ENCODE data around the gene C4BPA. TPM values are rescaled to one million over a fixed set of nuclear protein-coding genes. Genes with fewer than 3 reads are reported as not detected.

Gene C4BPA
- total RNA-seq: 1,000 to 10,000 TPM in 1 of 2 donors, 10 to 100 TPM in 1; 49.5 to 1,492 TPM
- polyA plus RNA-seq: 1,000 to 10,000 TPM in 1 of 2 donors, 100 to 1,000 TPM in 1; 896 to 1,527 TPM

DNA sequence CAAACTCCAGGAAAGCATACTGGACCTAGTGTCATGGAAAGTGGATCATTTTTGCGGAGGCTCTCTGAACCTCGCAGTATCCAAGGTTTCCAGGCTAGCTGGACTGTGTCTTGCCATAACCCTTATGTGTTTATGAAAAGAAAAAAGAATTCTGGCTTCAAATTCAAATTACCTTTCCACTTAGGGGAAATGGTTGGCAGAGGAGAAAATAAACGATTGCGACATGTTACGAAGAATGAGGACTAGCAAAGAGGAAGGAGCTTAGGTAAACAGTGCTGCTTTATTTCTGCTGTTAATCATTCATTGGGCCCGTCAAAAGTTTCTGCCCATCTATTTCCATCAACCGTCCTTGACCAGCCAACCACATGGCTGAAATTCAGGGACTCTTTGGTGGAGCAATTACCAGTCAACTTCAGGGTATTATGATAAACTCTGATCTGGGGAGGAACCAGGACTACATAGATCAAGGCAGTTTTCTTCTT is at the start of gene C4BPA:
TSS of gene C4BPA (plus strand) at position 342 of the 482 bp plus-strand sequence. CDS start 8,793 bp downstream, outside the sequence.
- peak; percentile 74 to 95 for TF ChIP-seq RXRA (IDR thresholded peaks at IDR 0.05)
- TF ChIP-seq, protein P1, sequence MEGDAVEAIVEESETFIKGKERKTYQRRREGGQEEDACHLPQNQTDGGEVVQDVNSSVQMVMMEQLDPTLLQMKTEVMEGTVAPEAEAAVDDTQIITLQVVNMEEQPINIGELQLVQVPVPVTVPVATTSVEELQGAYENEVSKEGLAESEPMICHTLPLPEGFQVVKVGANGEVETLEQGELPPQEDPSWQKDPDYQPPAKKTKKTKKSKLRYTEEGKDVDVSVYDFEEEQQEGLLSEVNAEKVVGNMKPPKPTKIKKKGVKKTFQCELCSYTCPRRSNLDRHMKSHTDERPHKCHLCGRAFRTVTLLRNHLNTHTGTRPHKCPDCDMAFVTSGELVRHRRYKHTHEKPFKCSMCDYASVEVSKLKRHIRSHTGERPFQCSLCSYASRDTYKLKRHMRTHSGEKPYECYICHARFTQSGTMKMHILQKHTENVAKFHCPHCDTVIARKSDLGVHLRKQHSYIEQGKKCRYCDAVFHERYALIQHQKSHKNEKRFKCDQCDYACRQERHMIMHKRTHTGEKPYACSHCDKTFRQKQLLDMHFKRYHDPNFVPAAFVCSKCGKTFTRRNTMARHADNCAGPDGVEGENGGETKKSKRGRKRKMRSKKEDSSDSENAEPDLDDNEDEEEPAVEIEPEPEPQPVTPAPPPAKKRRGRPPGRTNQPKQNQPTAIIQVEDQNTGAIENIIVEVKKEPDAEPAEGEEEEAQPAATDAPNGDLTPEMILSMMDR (IDR thresholded peaks at IDR 0.05; ENCODE audit: low read depth, low read length, missing input control): no peak
- peak; percentile 42 for TF ChIP-seq RAD21 (IDR thresholded peaks at IDR 0.05)
- TF ChIP-seq HNF4G (IDR thresholded peaks at IDR 0.05): peak; percentile 10
- no peak for TF ChIP-seq NR2F2 (IDR thresholded peaks at IDR 0.05)
- TF ChIP-seq, protein P2, sequence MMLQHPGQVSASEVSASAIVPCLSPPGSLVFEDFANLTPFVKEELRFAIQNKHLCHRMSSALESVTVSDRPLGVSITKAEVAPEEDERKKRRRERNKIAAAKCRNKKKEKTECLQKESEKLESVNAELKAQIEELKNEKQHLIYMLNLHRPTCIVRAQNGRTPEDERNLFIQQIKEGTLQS (IDR thresholded peaks at IDR 0.05): peak; percentile 70
- TF ChIP-seq GABPA (IDR thresholded peaks at IDR 0.05 in 1 of 2, conservative IDR thresholded peaks at IDR 0.05 in 1 of 2): no peak
- TF ChIP-seq TAF1 (conservative IDR thresholded peaks at IDR 0.05): peak; percentile 95
- TF ChIP-seq, protein P3, sequence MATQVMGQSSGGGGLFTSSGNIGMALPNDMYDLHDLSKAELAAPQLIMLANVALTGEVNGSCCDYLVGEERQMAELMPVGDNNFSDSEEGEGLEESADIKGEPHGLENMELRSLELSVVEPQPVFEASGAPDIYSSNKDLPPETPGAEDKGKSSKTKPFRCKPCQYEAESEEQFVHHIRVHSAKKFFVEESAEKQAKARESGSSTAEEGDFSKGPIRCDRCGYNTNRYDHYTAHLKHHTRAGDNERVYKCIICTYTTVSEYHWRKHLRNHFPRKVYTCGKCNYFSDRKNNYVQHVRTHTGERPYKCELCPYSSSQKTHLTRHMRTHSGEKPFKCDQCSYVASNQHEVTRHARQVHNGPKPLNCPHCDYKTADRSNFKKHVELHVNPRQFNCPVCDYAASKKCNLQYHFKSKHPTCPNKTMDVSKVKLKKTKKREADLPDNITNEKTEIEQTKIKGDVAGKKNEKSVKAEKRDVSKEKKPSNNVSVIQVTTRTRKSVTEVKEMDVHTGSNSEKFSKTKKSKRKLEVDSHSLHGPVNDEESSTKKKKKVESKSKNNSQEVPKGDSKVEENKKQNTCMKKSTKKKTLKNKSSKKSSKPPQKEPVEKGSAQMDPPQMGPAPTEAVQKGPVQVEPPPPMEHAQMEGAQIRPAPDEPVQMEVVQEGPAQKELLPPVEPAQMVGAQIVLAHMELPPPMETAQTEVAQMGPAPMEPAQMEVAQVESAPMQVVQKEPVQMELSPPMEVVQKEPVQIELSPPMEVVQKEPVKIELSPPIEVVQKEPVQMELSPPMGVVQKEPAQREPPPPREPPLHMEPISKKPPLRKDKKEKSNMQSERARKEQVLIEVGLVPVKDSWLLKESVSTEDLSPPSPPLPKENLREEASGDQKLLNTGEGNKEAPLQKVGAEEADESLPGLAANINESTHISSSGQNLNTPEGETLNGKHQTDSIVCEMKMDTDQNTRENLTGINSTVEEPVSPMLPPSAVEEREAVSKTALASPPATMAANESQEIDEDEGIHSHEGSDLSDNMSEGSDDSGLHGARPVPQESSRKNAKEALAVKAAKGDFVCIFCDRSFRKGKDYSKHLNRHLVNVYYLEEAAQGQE (IDR thresholded peaks at IDR 0.05): peak; percentile 90
- TF ChIP-seq, protein P4, sequence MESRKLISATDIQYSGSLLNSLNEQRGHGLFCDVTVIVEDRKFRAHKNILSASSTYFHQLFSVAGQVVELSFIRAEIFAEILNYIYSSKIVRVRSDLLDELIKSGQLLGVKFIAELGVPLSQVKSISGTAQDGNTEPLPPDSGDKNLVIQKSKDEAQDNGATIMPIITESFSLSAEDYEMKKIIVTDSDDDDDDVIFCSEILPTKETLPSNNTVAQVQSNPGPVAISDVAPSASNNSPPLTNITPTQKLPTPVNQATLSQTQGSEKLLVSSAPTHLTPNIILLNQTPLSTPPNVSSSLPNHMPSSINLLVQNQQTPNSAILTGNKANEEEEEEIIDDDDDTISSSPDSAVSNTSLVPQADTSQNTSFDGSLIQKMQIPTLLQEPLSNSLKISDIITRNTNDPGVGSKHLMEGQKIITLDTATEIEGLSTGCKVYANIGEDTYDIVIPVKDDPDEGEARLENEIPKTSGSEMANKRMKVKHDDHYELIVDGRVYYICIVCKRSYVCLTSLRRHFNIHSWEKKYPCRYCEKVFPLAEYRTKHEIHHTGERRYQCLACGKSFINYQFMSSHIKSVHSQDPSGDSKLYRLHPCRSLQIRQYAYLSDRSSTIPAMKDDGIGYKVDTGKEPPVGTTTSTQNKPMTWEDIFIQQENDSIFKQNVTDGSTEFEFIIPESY (IDR thresholded peaks at IDR 0.05): peak; percentile 95
- peak; percentile 98 for TF ChIP-seq FOXA2 (IDR thresholded peaks at IDR 0.05)
- TF ChIP-seq EGR1 (IDR thresholded peaks at IDR 0.05; ENCODE audit: low read depth in 2 of 2): peak in 1 of 2 donors; percentile 91
- peak; percentile 55 to 85 for TF ChIP-seq HNF4A (conservative IDR thresholded peaks at IDR 0.05)
- peak; percentile 98 for TF ChIP-seq MAX (IDR thresholded peaks at IDR 0.05)
- TF ChIP-seq SP1 (IDR thresholded peaks at IDR 0.05): peak; percentile 95
- peak; percentile 89 for TF ChIP-seq YY1 (IDR thresholded peaks at IDR 0.05)
- TF ChIP-seq FOXA1 (IDR thresholded peaks at IDR 0.05): peak; percentile 93
- peak; percentile 76 to 89 for TF ChIP-seq JUND (IDR thresholded peaks at IDR 0.05)
- H3K27ac ChIP-seq (ENCODE audit: low read depth in 1 of 2, low read length in 2 of 2): peak within 1 kb of the TSS; percentile 88 to 93
- 24% methylated on average over 7 of the region's 7 CpGs for WGBS
- peaks cover 3 to 38% (median 28%) of the 10 kb centered on the region in 4 donors for H3K4me1 ChIP-seq (ENCODE audit: control insufficient read depth in 4 of 4, insufficient read depth in 4 of 4, low read length in 3 of 4)
- no peak for DNase-seq (ENCODE audit: low spot score)
- no peaks in the 10 kb centered on the region for H3K27me3 ChIP-seq (ENCODE audit: control insufficient read depth in 4 of 4, insufficient read depth in 4 of 4, low read length in 3 of 4)
- no peaks in the 10 kb centered on the region for H3K9me3 ChIP-seq (ENCODE audit: control insufficient read depth in 4 of 4, low read length in 3 of 4)
- H3K4me3 ChIP-seq (ENCODE audit: low read depth in 1 of 3, low read length in 3 of 3): peak within 1 kb of the TSS; percentile 46 to 99 (median 85)
- H3K36me3 ChIP-seq (ENCODE audit: control insufficient read depth in 4 of 4, insufficient read depth in 3 of 4, low read depth in 1 of 4, low read length in 3 of 4): peaks cover 0 to 11% (median 6%) of the 10 kb centered on the region in 4 donors
- peak within 1 kb of the TSS; percentile 86 to 95 for H3K9ac ChIP-seq (ENCODE audit: low read depth in 1 of 2, low read length in 2 of 2)

Measured in liver (tissue), 9 donors.